Activated T-cell treated with anti-CD3 and anti-CD28 coated beads, Interleukin-2, amount 50 U/mL, for 24 hours (primary cell): Measurements from ENCODE around the gene SIGLEC9.
A peak's percentile ranks its signal among the peaks of the same experiment; 100 is the strongest.
"Not testable (repeated sequence)": the region's sequence is repeated elsewhere in the genome, so short reads cannot be mapped to it uniquely, and the experiment has no call there.

ENCODE experiments used
- DNase-seq: peaks from one replicate; pipeline ENCODE4 v3.0.0-alpha.2; 2020
- H3K27ac Mint-ChIP-seq: 2 replicates; pipeline ENCODE4 v1.8.0; 2020; ENCODE audit warnings: mild to moderate bottlenecking, mixed read lengths
- H3K27me3 Mint-ChIP-seq: 2 replicates; pipeline ENCODE4 v1.8.0; 2020; ENCODE audit warnings: mixed read lengths
- H3K36me3 Mint-ChIP-seq: 2 replicates; pipeline ENCODE4 v1.8.0; 2020; ENCODE audit warnings: low read depth, mixed read lengths
- H3K4me1 Mint-ChIP-seq: 2 replicates; pipeline ENCODE4 v1.8.0; 2020; ENCODE audit warnings: low read depth, mixed read lengths
- H3K4me3 Mint-ChIP-seq: 2 replicates; pipeline ENCODE4 v1.8.0; 2020; ENCODE audit warnings: mild to moderate bottlenecking, moderate library complexity, mixed read lengths
- H3K9me3 Mint-ChIP-seq: 2 replicates; pipeline ENCODE4 v1.8.0; 2020; ENCODE audit warnings: mixed read lengths

The SIGLEC9 gene

DNA sequence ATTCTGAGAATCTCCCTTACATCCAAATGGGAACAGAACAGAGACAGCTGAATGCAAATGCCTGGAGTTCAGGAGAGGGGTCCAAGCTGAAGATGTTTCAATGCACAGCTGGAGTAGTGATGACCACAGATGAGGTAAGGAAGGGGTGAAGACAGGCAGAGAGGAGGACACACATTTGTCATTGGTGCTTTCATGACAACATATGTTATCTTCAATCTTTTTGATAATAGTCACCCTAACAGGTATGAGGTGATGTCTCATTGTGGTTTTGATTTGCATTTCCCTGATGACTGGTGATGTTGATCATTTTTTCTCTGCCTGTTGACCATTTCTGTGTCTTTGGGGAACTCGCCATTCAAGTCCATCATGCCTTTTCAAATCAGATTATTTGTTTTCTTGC, 36.6 kb downstream of the SIGLEC9 start:
- Mint-ChIP-seq H3K4me1 (peaks cover 10% of the 10 kb centered on the region), H3K27me3 (no peaks in the 10 kb centered on the region)

GRCh38 chr19:51161867-51162496, 37.3 kb downstream of the SIGLEC9 start:
- no peak overlapping the region for H3K4me3 Mint-ChIP-seq
- no peak for DNase-seq
- H3K27ac Mint-ChIP-seq, result no peak overlapping the region
- H3K27me3 Mint-ChIP-seq, result no peaks in the 10 kb centered on the region
- H3K36me3 Mint-ChIP-seq, result no peaks in the 10 kb centered on the region
- H3K4me1 Mint-ChIP-seq, result peaks cover 15% of the 10 kb centered on the region
- H3K9me3 Mint-ChIP-seq, result no peaks in the 10 kb centered on the region

More for the DNA sequence above, 36.6 kb downstream of the SIGLEC9 start:
- no peaks in the 10 kb centered on the region for H3K9me3 Mint-ChIP-seq
- no peak overlapping the region for H3K27ac Mint-ChIP-seq
- no peaks in the 10 kb centered on the region for H3K36me3 Mint-ChIP-seq
- no peak for DNase-seq
- H3K4me3 Mint-ChIP-seq, result no peak overlapping the region

GRCh38 chr19:51163257-51163656, 38.6 kb downstream of the SIGLEC9 start:
- peaks cover 24% of the 10 kb centered on the region for H3K4me1 Mint-ChIP-seq
- no peak overlapping the region for H3K27ac Mint-ChIP-seq
- no peaks in the 10 kb centered on the region for H3K9me3 Mint-ChIP-seq
- DNase-seq, result no peak
- H3K36me3 Mint-ChIP-seq, result no peaks in the 10 kb centered on the region
- no peaks in the 10 kb centered on the region for H3K27me3 Mint-ChIP-seq
- H3K4me3 Mint-ChIP-seq, result no peak overlapping the region

- DNase-seq, result no peak
- Mint-ChIP-seq H3K9me3 (no peaks in the 10 kb centered on the region), H3K4me3 (no peak overlapping the region), H3K36me3 (no peaks in the 10 kb centered on the region), H3K27ac (no peak overlapping the region), H3K27me3 (no peaks in the 10 kb centered on the region), H3K4me1 (peaks cover 28% of the 10 kb centered on the region)
These were observed 39.5 kb downstream of the SIGLEC9 start for GRCh38 chr19:51164215-51164614.

DNA sequence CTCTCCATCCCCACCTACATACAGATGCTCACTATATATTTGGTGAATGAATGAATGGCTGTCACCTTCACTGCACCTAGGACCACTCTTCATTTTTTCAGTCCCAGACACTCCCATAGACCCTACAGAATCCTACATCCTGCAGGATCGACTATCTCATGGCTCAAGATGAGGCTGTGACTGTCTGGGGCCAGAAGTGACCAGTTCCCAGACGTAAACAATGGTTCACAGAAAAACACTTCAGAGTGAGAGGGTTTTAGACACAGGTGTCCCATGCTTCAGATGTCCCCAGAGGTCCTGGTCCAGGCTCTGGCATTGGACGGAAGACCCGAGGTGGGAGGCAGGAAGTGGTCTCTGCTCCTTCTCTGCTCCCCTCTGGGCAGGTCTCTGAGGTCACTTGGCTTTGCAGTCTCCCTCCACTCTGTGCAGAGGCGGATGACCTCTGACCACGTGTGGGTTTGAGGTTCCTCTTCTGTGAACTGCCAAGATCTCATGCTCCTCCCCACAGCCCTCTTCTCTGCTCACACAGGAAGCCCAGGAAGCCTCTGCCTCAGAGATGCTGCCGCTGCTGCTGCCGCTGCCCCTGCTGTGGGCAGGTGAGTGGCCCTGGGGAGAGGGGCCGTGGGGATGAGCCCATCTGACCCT, 42.3 kb downstream of the SIGLEC9 start:
- peak overlapping the region; percentile 5 for H3K27ac Mint-ChIP-seq

GRCh38 chr19:51168564-51169282, 44.0 kb downstream of the SIGLEC9 start:
- H3K27me3 Mint-ChIP-seq, result no peaks in the 10 kb centered on the region
- DNase-seq, result no peak
- peaks cover 26% of the 10 kb centered on the region for H3K4me1 Mint-ChIP-seq
- no peak overlapping the region for H3K4me3 Mint-ChIP-seq
- no peaks in the 10 kb centered on the region for H3K9me3 Mint-ChIP-seq
- no peaks in the 10 kb centered on the region for H3K36me3 Mint-ChIP-seq
- no peak overlapping the region for H3K27ac Mint-ChIP-seq

More for the DNA sequence above, 42.3 kb downstream of the SIGLEC9 start:
- Mint-ChIP-seq H3K36me3 (no peaks in the 10 kb centered on the region), H3K27me3 (no peaks in the 10 kb centered on the region), H3K4me3 (no peak overlapping the region), H3K4me1 (peaks cover 26% of the 10 kb centered on the region), H3K9me3 (no peaks in the 10 kb centered on the region)
- peak; percentile 38 for DNase-seq

DNA sequence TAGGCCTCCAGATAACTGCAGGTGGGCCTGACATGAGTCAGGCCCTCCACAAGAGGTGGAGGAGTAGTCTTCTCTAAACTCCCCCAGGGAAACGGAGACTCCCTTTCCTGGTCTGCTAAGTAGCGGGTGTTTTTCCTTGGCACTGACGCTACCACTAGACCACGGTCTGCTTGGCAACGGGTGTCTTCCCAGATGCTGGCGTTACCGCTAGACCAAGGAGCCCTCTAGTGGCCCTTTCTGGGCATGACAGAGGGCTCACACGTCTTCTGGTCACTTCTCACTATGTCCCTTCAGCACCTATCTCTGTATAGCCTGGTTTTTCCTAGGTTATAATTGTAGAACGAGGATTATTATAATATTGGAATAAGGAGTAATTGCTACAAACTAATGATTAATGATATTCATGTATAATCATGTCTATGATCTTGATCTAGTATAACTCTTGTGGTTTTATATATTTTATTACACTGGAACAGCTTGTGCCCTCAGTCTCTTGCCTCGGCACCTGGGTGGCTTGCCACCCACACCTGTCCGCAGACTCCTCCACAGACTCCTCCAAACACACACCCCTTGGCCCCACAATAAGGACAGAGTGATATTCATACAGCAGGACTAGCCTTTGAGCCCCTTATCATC, 44.7 kb downstream of the SIGLEC9 start:
- not testable (repeated sequence) for H3K27ac Mint-ChIP-seq, H3K36me3 Mint-ChIP-seq, H3K9me3 Mint-ChIP-seq, H3K4me3 Mint-ChIP-seq, H3K27me3 Mint-ChIP-seq
- H3K4me1 Mint-ChIP-seq, result peaks cover 26% of the 10 kb centered on the region
- DNase-seq, result peak; percentile 78

GRCh38 chr19:51172223-51172622, 47.5 kb downstream of the SIGLEC9 start:
- Mint-ChIP-seq H3K4me3 (no peak overlapping the region), H3K36me3 (no peaks in the 10 kb centered on the region), H3K9me3 (no peaks in the 10 kb centered on the region), H3K27ac (no peak overlapping the region), H3K27me3 (no peaks in the 10 kb centered on the region), H3K4me1 (peaks cover 18% of the 10 kb centered on the region)
- no peak for DNase-seq

DNA sequence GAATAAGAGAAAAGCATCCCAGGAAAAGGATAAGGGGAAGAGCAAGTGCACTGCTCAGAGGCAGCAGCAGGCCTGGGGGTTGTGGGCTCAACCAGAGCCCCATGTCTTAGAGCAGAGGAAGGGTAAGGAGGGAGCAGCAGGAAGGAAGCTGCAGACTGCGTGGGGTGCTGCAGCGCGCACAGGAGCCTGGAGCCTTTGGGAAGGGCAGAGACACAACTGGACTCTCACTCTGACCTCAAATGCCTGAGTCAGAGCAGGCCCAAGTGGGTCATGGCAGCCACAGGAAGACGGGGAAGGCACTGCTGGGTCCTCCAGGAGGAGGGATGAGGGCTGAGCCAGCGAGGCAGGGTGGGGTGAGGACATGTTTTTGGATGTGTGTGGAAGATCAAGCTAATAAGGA, 49.0 kb downstream of the SIGLEC9 start:
- Mint-ChIP-seq H3K4me1 (peaks cover 5% of the 10 kb centered on the region), H3K27ac (no peak overlapping the region), H3K9me3 (no peaks in the 10 kb centered on the region), H3K27me3 (no peaks in the 10 kb centered on the region), H3K36me3 (no peaks in the 10 kb centered on the region), H3K4me3 (no peak overlapping the region)
- no peak for DNase-seq

- no peak overlapping the region for H3K4me3 Mint-ChIP-seq
- H3K27ac Mint-ChIP-seq, result no peak overlapping the region
These were observed 54.5 kb downstream of the SIGLEC9 start for GRCh38 chr19:51179256-51179655.

More at GRCh38 chr19:51179256-51179655, 54.5 kb downstream of the SIGLEC9 start:
- H3K4me1 Mint-ChIP-seq, result no peaks in the 10 kb centered on the region
- H3K36me3 Mint-ChIP-seq, result no peaks in the 10 kb centered on the region
- H3K9me3 Mint-ChIP-seq, result no peaks in the 10 kb centered on the region
- peaks cover 17% of the 10 kb centered on the region for H3K27me3 Mint-ChIP-seq
- DNase-seq, result no peak
